CD4-positive, alpha-beta T cell treated with Interleukin-10 for 1 hour (primary cell): ENCODE data around the gene CDC42EP4.

Experiments used
- DNase-seq: peaks from one replicate; pipeline ENCODE4 v3.0.0-alpha.2; 2020

CDC42EP4 gene

GRCh38 chr17:73247726-73248125 lies 64.1 kb downstream of the CDC42EP4 start:
- no peak for DNase-seq

- DNase-seq, result no peak
Measured at GRCh38 chr17:73240561-73240960, 71.2 kb downstream of the CDC42EP4 start.

GRCh38 chr17:73237714-73238113 lies 74.1 kb downstream of the CDC42EP4 start:
- peak; percentile 20 for DNase-seq

GRCh38 chr17:73234736-73235135 lies 77.1 kb downstream of the CDC42EP4 start:
- no peak for DNase-seq
